Left kidney (tissue), 2 donors: ENCODE data around the gene WDR93. TPM values are rescaled to one million over a fixed set of nuclear protein-coding genes. Genes with fewer than 3 reads are reported as not detected.

ENCODE experiments used
- DNase-seq: peaks from one replicate; pipeline ENCODE4 v3.0.0-alpha.2; 2013
- polyA plus RNA-seq: library from polyadenylated mRNA; unstranded; fragments of 120-200 nt; gene quantifications from one replicate; pipeline ENCODE4 v1.2.1, GENCODE V29; 2013; ENCODE audit not compliant: insufficient read length

WDR93 gene
- polyA plus RNA-seq, 1 donor: 3.7 TPM

GRCh38 chr15:89662893-89663626 is 27.6 kb upstream of the WDR93 start:
- DNase-seq: no peak

GRCh38 chr15:89664441-89665350 is 25.9 kb upstream of the WDR93 start:
- DNase-seq: no peak

- DNase-seq: no peak
Observed at GRCh38 chr15:89665449-89666181, 25.0 kb upstream of the WDR93 start.

GRCh38 chr15:89666184-89666857 is 24.3 kb upstream of the WDR93 start:
- DNase-seq: no peak

- DNase-seq: no peak
Observed at GRCh38 chr15:89666858-89667705, 23.5 kb upstream of the WDR93 start.

- DNase-seq: no peak
Observed at GRCh38 chr15:89667706-89667960, 23.0 kb upstream of the WDR93 start.

- no peak for DNase-seq
Observed at GRCh38 chr15:89668171-89668570, 22.4 kb upstream of the WDR93 start.

- no peak for DNase-seq
Observed at GRCh38 chr15:89669309-89669865, 21.2 kb upstream of the WDR93 start.

GRCh38 chr15:89669941-89670340 is 20.7 kb upstream of the WDR93 start:
- no peak for DNase-seq

GRCh38 chr15:89670971-89671560 is 19.5 kb upstream of the WDR93 start:
- DNase-seq: no peak

GRCh38 chr15:89671687-89672086 is 18.9 kb upstream of the WDR93 start:
- DNase-seq: no peak

GRCh38 chr15:89672221-89673164 is 18.1 kb upstream of the WDR93 start:
- no peak for DNase-seq

GRCh38 chr15:89673165-89673512 is 17.5 kb upstream of the WDR93 start:
- no peak for DNase-seq

GRCh38 chr15:89674526-89674925 is 16.1 kb upstream of the WDR93 start:
- DNase-seq: no peak

- no peak for DNase-seq
Observed at GRCh38 chr15:89675606-89676005, 15.0 kb upstream of the WDR93 start.

- no peak for DNase-seq
Observed at GRCh38 chr15:89677381-89677780, 13.2 kb upstream of the WDR93 start.

- no peak for DNase-seq
Observed at GRCh38 chr15:89679212-89679611, 11.4 kb upstream of the WDR93 start, which contains the start of gene PLIN1. Gene PLIN1, minus strand, starts transcription at chr15:89679367. Its CDS starts 1,878 bp downstream, at chr15:89677489.

- DNase-seq: no peak
Observed at GRCh38 chr15:89680282-89680873, 10.2 kb upstream of the WDR93 start.

GRCh38 chr15:89681146-89681545 is 9.5 kb upstream of the WDR93 start:
- DNase-seq: no peak
